Measurements from ENCODE around the gene KMT5B. TPM values are rescaled to one million over a fixed set of nuclear protein-coding genes. Genes with fewer than 3 reads are reported as not detected.
A peak's percentile ranks its signal among the peaks of the same experiment; 100 is the strongest.

The KMT5B gene
- total RNA-seq, 1 experiment from 2014 or later: 35.1 TPM

GRCh38 chr11:68146704-68147474 is 66.2 kb downstream of the KMT5B start:
- peak overlapping the region; percentile 22; the same call in 1 of the 2 replicates for H3K9ac ChIP-seq (ENCODE audit: low read length)
- H3K27ac ChIP-seq (ENCODE audit: low read depth, low read length): peak overlapping the region; percentile 19; the same call in 1 of the 2 replicates
- CTCF ChIA-PET: interaction anchor here (1.2 kb wide), 1 partner anchor 62 kb away, joined by 3 read pairs; no protein-coding TSS in a partner anchor

More at GRCh38 chr11:68146704-68147474, 66.2 kb downstream of the KMT5B start:
- Histone ChIP-seq H3K4me1 (ENCODE audit: control insufficient read depth in 1 of 2, insufficient read depth in 2 of 2, low read length in 2 of 2) (peaks cover 16 to 24% of the 10 kb centered on the region in 2 experiments; a peak in 3 of 4 replicates), H3K79me2 (ENCODE audit: insufficient read depth, low read length) (no peaks in the 10 kb centered on the region), H3K9me2 (ENCODE audit: insufficient read depth) (no peaks in the 10 kb centered on the region), H4K20me1 (ENCODE audit: insufficient read depth) (no peaks in the 10 kb centered on the region), H3K36me3 (ENCODE audit: control insufficient read depth in 1 of 2, insufficient read depth in 2 of 2, low read length in 2 of 2) (no peaks in the 10 kb centered on the region), H3K27me3 (ENCODE audit: insufficient read depth, low read length) (no peaks in the 10 kb centered on the region), H3K9me3 (ENCODE audit: control insufficient read depth in 1 of 2, insufficient read depth in 1 of 2, low read depth in 1 of 2, low read length in 2 of 2) (no peaks in the 10 kb centered on the region), H3K4me3 (replicated peaks in 1 of 2; ENCODE audit: low read depth in 1 of 2, low read length in 2 of 2) (no peak overlapping the region), H2AFZ (ENCODE audit: low read depth, low read length, poor library complexity, severe bottlenecking) (peak overlapping the region; percentile 52), H3K4me2 (ENCODE audit: low read length) (peak overlapping the region; percentile 44)
- TF ChIP-seq ATF3 (IDR thresholded peaks at IDR 0.05) (no peak), MAX (IDR thresholded peaks at IDR 0.05) (peak; percentile 73), REST (IDR thresholded peaks at IDR 0.05; ENCODE audit: low read depth) (no peak)
- ChIA-PET RAD21 (ENCODE audit: low non-redundant PET in 1 of 2, low total read pairs in 2 of 2, uncharacterized antibody in 2 of 2, unreplicated experiment in 2 of 2) (no interaction called here), POLR2A (interaction anchor here (1.0 kb wide), 1 partner anchor 19 kb away, joined by 3 read pairs; no protein-coding TSS in a partner anchor)
- BruUV-seq (replicated peaks): no TSS peak
- DNase-seq (ENCODE audit: low read depth, low spot score): no peak
- peak; percentile 74 for ATAC-seq
- intact Hi-C loops (cut with micrococcal nuclease): no loop called here

Measured in HCT116 (cell line).